ENCODE results near the gene L3MBTL1. TPM values are rescaled to one million over a fixed set of nuclear protein-coding genes. Genes with fewer than 3 reads are reported as not detected.
"Not testable (repeated sequence)": the region's sequence is repeated elsewhere in the genome, so short reads cannot be mapped to it uniquely, and the experiment has no call there.

Gene L3MBTL1
- total RNA-seq, 1 donor from 2014 or later: 22.4 TPM

- H3K9me3 Mint-ChIP-seq: peaks cover 8% of the 10 kb centered on the region
- H3K27me3 Mint-ChIP-seq (ENCODE audit: low read depth): peaks cover 4% of the 10 kb centered on the region
- no peak for TF ChIP-seq CTCF (conservative IDR thresholded peaks at IDR 0.05)
- DNase-seq (ENCODE audit: low read depth, low spot score): no peak
- no peak overlapping the region for H3K4me3 Mint-ChIP-seq
- peaks cover 6% of the 10 kb centered on the region for H3K36me3 Mint-ChIP-seq (ENCODE audit: low read depth)
- no peak overlapping the region for H3K27ac Mint-ChIP-seq (ENCODE audit: unreplicated experiment)
- H3K4me1 Mint-ChIP-seq: no peaks in the 10 kb centered on the region
Observed at GRCh38 chr20:43490038-43490437, 17.5 kb upstream of the L3MBTL1 start.

GRCh38 chr20:43492101-43492500, 15.4 kb upstream of the L3MBTL1 start:
- Mint-ChIP-seq H3K9me3 (peaks cover 8% of the 10 kb centered on the region), H3K36me3 (ENCODE audit: low read depth) (peaks cover 6% of the 10 kb centered on the region), H3K4me1 (no peaks in the 10 kb centered on the region), H3K27ac (ENCODE audit: unreplicated experiment) (no peak overlapping the region), H3K27me3 (ENCODE audit: low read depth) (peaks cover 4% of the 10 kb centered on the region), H3K4me3 (no peak overlapping the region)
- TF ChIP-seq CTCF (conservative IDR thresholded peaks at IDR 0.05): no peak
- DNase-seq (ENCODE audit: low read depth, low spot score): no peak

- H3K27ac Mint-ChIP-seq (ENCODE audit: unreplicated experiment): no peak overlapping the region
- no peaks in the 10 kb centered on the region for H3K36me3 Mint-ChIP-seq (ENCODE audit: low read depth)
- H3K9me3 Mint-ChIP-seq: no peaks in the 10 kb centered on the region
- H3K27me3 Mint-ChIP-seq (ENCODE audit: low read depth): no peaks in the 10 kb centered on the region
- TF ChIP-seq CTCF (conservative IDR thresholded peaks at IDR 0.05): no peak
- H3K4me1 Mint-ChIP-seq: no peaks in the 10 kb centered on the region
- no peak for DNase-seq (ENCODE audit: low read depth, low spot score)
- H3K4me3 Mint-ChIP-seq: no peak overlapping the region
Observed at GRCh38 chr20:43495388-43495787, 12.1 kb upstream of the L3MBTL1 start.

GRCh38 chr20:43502021-43502420, 5.5 kb upstream of the L3MBTL1 start:
- not testable (repeated sequence) for H3K36me3 Mint-ChIP-seq (ENCODE audit: low read depth); H3K4me1 Mint-ChIP-seq; H3K4me3 Mint-ChIP-seq; H3K9me3 Mint-ChIP-seq; H3K27ac Mint-ChIP-seq (ENCODE audit: unreplicated experiment); DNase-seq (ENCODE audit: low read depth, low spot score)
- peaks cover 46% of the 10 kb centered on the region for H3K27me3 Mint-ChIP-seq (ENCODE audit: low read depth)

- DNase-seq (ENCODE audit: low read depth, low spot score): no peak
- Mint-ChIP-seq H3K4me3 (peak overlapping the region; percentile 18), H3K4me1 (peaks cover 5% of the 10 kb centered on the region), H3K27me3 (ENCODE audit: low read depth) (peaks cover 66% of the 10 kb centered on the region), H3K27ac (ENCODE audit: unreplicated experiment) (no peak overlapping the region), H3K9me3 (no peaks in the 10 kb centered on the region), H3K36me3 (ENCODE audit: low read depth) (no peaks in the 10 kb centered on the region)
- TF ChIP-seq CTCF (conservative IDR thresholded peaks at IDR 0.05): no peak
Observed at GRCh38 chr20:43506238-43506637, 1.3 kb upstream of the L3MBTL1 start.

- H3K9me3 Mint-ChIP-seq: no peaks in the 10 kb centered on the region
- DNase-seq (ENCODE audit: low read depth, low spot score): no peak
- H3K27ac Mint-ChIP-seq (ENCODE audit: unreplicated experiment): no peak overlapping the region
- peaks cover 53% of the 10 kb centered on the region for H3K27me3 Mint-ChIP-seq (ENCODE audit: low read depth)
- TF ChIP-seq CTCF (conservative IDR thresholded peaks at IDR 0.05): no peak
- peaks cover 5% of the 10 kb centered on the region for H3K4me1 Mint-ChIP-seq
- no peaks in the 10 kb centered on the region for H3K36me3 Mint-ChIP-seq (ENCODE audit: low read depth)
- peak overlapping the region; percentile 84 for H3K4me3 Mint-ChIP-seq
Observed at GRCh38 chr20:43508106-43508505, 609 bp downstream of the L3MBTL1 start.
